ENCODE data around the gene TMEM190. TPM values are rescaled to one million over a fixed set of nuclear protein-coding genes. Genes with fewer than 3 reads are reported as not detected.

TMEM190 gene
- polyA plus RNA-seq, 1 donor: not detected

- no peak for DNase-seq
These were observed 24.6 kb upstream of the TMEM190 start for GRCh38 chr19:55352040-55352439.

GRCh38 chr19:55352549-55353145 is 24.0 kb upstream of the TMEM190 start:
- DNase-seq: no peak

GRCh38 chr19:55353356-55353802 is 23.2 kb upstream of the TMEM190 start:
- no peak for DNase-seq

- no peak for DNase-seq
These were observed 22.6 kb upstream of the TMEM190 start for GRCh38 chr19:55353803-55354697.

GRCh38 chr19:55354698-55355212 is 21.9 kb upstream of the TMEM190 start, which contains the start of gene COX6B2:
COX6B2 (minus strand) TSS chr19:55354719; CDS start chr19:55354521, 198 bp downstream.
- DNase-seq: no peak

- DNase-seq: no peak
These were observed 21.3 kb upstream of the TMEM190 start for GRCh38 chr19:55355213-55355821.

GRCh38 chr19:55358493-55358892 is 18.1 kb upstream of the TMEM190 start:
- no peak for DNase-seq

- no peak for DNase-seq
These were observed 17.4 kb upstream of the TMEM190 start for GRCh38 chr19:55358943-55359908.

GRCh38 chr19:55360902-55361301 is 15.7 kb upstream of the TMEM190 start:
- no peak for DNase-seq

- no peak for DNase-seq
These were observed 14.2 kb upstream of the TMEM190 start for GRCh38 chr19:55362174-55362989.

- no peak for DNase-seq
These were observed 13.5 kb upstream of the TMEM190 start, which contains the start of gene GARIN5B for GRCh38 chr19:55362990-55363716. GARIN5B (minus strand) TSS chr19:55363260; CDS start chr19:55363066, 194 bp downstream.

GRCh38 chr19:55365245-55365644 is 11.4 kb upstream of the TMEM190 start:
- DNase-seq: no peak

GRCh38 chr19:55365964-55366363 is 10.7 kb upstream of the TMEM190 start:
- no peak for DNase-seq

- no peak for DNase-seq
These were observed 9.8 kb upstream of the TMEM190 start for GRCh38 chr19:55366790-55367189.

- DNase-seq: no peak
These were observed 8.5 kb upstream of the TMEM190 start for GRCh38 chr19:55368106-55368505.

GRCh38 chr19:55368701-55369563 is 7.7 kb upstream of the TMEM190 start:
- DNase-seq: no peak

- DNase-seq: no peak
These were observed 6.8 kb upstream of the TMEM190 start for GRCh38 chr19:55369653-55370304.

GRCh38 chr19:55370305-55370988 is 6.2 kb upstream of the TMEM190 start, which contains the start of gene IL11:
IL11 (minus strand) TSS chr19:55370463; CDS start chr19:55370310, 153 bp downstream.
- no peak for DNase-seq

Data from hindlimb muscle (tissue), 1 donor.